GM12801 (cell line): ENCODE measurements around the gene CCDC3.

ENCODE experiments used
- CTCF ChIP-seq: IDR thresholded peaks from one replicate; pipeline ENCODE4 v1.5.1; 2011; ENCODE audit warnings: control low read depth; ENCODE audit not compliant: insufficient read length; ENCODE audit errors: extremely low read depth

The CCDC3 gene

DNA sequence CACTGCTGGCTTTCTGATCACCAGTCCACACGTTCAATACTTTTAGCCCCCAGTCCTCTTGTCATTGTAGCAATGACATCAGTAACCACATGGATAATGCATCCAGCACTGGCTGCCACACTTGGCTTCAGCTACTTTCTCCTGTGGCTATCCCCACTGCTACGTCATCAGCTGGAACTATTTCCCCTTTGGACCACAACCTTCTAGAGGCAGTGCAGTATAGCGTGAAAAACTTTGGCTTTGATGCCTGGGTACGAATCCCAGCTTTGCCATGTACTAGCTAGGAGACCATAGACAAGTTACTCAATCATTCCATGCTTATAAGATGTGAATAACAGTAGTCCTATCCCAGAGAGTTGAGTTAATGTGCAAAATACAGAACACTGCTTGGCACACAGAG is 63.2 kb downstream of the CCDC3 start:
- no peak for TF ChIP-seq CTCF

DNA sequence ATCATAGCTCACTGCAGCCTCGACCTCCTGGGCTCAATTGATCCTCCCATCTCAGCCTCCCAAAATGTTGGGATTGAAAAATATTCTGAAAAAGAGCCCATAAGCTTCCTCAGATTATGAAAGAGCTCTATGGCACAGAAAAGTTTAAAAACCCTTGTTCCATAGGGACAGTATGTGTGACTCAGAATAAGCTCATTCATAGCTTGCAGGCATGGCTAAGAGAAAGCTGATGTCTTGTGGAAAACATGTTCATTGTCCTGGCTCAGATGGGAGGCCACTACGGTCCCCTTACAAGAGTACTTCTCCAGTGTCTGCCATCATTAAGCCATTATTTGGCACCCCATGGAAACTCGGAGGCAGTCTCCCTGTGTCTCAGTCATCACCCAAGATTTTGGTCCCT is 64.0 kb downstream of the CCDC3 start:
- no peak for TF ChIP-seq CTCF

- TF ChIP-seq CTCF: no peak
Observed at GRCh38 chr10:12934777-12935176, 66.7 kb downstream of the CCDC3 start.

DNA sequence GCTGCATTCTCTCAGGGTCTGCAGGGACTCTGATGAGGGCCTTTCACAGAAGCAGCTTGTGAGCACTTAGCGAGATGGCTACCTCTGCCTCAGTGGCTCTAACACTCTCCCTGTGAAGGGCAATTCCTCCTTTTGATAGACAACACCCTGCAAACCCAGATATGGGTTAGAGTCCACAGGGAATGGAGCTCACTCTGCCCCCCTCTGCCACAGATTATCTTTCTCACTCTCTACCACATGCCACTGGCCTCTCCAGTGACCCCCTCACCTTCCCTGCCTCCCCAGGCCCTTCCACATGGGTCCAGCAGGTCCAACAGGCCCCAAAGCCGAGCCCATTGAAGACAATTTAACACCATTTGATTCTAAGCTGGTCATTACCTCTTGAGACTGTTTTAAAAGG is 72.1 kb downstream of the CCDC3 start:
- TF ChIP-seq CTCF: no peak

DNA sequence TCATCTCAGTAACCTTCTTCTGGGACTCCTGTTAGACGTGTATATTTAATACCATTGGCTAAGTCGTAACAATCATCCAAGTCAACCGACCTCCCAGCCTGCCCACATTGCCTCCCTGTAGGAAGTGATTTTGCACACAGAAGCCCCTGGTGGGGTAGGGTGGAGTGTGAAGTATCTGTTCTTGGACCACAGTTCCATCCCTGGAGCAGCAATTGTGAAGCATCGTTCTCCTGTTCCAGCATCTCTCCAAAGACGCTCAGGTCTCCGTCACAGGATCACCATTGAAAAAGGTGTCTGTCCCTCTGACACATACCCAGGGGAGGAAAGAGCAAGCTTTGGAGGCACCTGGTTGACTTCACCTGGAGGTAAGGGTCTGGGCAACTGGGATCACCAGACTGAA is 72.9 kb downstream of the CCDC3 start:
- TF ChIP-seq CTCF: no peak

GRCh38 chr10:12927896-12928295 is 73.6 kb downstream of the CCDC3 start:
- TF ChIP-seq CTCF: no peak

DNA sequence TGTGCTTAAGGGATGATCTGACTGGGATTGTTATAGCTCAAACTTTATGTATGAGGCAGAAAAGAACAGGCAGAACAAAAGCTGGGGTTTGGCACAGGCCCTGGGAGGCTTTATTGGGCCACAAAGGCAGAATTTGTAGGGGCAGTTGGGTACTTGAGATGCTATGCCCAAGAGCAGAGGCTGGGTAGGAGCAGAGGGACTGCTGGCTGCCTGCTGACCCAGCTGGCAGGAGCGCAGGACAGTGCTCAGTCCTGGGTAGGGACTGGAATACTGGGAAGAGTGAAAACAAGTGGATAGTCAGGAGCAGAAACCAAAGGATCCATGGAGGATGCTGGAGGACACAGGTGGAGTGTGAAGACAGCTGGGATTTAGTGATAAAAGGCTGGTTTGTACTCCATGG is 75.7 kb downstream of the CCDC3 start:
- no peak for TF ChIP-seq CTCF

DNA sequence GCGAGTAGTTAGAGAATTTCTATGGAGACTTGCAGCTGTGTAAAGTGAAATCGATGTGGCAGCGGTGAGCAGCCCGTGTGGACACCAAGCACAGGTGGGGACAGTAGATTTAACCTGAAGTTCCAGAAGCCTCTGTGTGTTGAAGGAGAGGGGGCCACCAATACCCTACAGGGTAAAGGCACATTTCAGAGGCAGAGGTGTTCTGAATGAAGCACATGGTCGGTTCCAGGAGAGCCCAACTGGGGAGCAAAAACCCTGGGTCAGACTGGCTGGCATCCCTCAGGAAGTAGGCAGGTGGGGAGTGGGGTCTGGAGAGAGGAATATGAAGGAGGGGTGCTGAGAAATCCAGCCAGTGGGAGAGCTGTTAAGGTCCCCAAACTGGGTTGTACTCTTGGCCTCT is 76.6 kb downstream of the CCDC3 start:
- no peak for TF ChIP-seq CTCF
